GM12873 (cell line): ENCODE data around the gene POLR1A.

Source experiments
- CTCF ChIP-seq: IDR thresholded peaks from 2 replicates; pipeline ENCODE4 v1.5.1; 2012; ENCODE audit warnings: low read depth, mild to moderate bottlenecking, moderate library complexity, low read length, control low read depth; ENCODE audit not compliant: insufficient read depth; ENCODE audit errors: missing control alignments

POLR1A gene

GRCh38 chr2:86031151-86031550, 74.5 kb downstream of the POLR1A start:
- no peak for TF ChIP-seq CTCF

GRCh38 chr2:86029873-86030272, 75.8 kb downstream of the POLR1A start:
- no peak for TF ChIP-seq CTCF

DNA sequence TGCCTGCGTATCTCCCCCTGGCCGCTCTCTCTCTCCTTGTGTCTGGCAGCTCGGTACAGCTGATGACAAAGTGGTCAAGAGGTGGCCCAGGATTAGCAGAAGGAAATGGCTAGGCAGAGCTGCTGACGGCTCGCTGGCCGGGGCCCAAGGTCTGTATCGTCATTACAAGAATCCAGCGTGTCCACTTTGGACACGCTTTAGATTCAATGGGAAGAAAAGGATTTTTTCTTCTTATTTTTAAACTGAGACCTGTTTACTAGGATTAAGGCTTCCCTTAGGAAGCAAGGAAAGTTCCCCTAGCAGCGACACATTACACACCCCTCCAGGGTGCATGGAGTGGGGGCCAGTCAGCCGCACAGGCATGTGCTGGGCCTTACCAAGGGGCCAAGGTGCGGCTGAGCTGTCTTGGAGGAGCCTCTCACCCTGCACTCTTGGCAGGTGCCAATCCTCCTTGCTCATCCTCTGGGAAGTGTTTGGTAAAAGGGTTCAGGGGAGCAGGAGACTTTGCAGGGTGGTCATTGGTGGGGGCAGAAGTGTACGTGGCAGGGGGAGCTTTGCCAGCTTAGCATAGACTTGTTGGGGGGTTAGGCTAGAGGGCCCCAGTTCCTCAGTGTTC, 76.8 kb downstream of the POLR1A start:
- TF ChIP-seq CTCF, result no peak

DNA sequence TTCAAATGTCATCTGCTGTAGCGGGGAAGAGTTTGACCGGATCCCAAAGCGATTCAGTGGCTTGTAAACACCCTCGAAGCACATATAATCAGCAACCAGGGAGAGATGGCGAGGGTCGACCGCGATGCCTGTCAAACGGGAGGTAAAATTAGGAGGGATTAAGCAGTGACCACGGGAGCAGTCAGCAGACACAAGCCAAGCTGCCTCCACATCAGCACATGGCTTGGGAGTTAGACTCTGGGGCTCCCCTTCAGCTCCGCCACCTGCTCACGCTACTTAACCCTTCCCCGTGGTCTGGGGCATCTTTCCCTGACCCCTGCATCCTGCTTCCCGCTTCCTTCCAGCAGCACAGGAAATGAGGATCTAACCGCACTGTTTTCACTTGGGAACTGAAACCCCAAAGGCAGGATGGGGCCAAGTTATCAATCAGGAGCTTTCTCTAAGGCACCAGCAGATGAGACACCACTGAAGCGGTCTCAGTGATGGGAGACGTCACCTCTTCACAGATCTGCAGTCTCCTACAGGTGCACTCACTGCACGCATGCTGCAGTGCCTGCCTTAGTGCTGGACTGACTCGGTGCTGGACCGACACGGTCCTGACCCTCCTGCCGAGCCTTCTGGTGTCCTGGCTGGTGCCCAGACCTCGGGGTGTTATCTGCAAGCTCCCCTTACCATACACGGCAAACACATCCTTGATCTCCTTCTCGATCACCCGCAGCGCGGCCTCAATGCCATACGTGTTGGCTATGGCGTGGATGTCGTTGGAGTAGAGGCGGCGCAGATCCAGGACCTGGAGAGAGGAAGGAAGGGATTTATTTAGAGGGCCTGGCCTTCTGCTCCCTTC, 77.5 kb downstream of the POLR1A start:
- TF ChIP-seq CTCF, result no peak

GRCh38 chr2:86027196-86027921, 78.3 kb downstream of the POLR1A start:
- TF ChIP-seq CTCF, result no peak

- TF ChIP-seq CTCF, result no peak
These were observed 79.0 kb downstream of the POLR1A start for GRCh38 chr2:86026744-86027065.
